Keratinocyte (primary cell): ENCODE results near the gene TRAM2.

Experiments
- CTCF ChIP-seq, 3 experiments: IDR thresholded peaks in 1 of 3; conservative IDR thresholded peaks in 1 of 3; optimal IDR thresholded peaks in 1 of 3; 2 replicates in 2 of 3; 3 replicates in 1 of 3; pipeline versions ENCODE3 to v1.5.1; 2011; ENCODE audit warnings: low read length in 3 of 3, mild to moderate bottlenecking in 3 of 3, moderate library complexity in 2 of 3, control low read depth in 1 of 3, inconsistent platforms in 1 of 3; ENCODE audit not compliant: insufficient read depth in 2 of 3; ENCODE audit errors: extremely low read depth in 1 of 3
- EZH2 ChIP-seq: IDR thresholded peaks from one replicate; pipeline ENCODE4 v1.6.1; 2012; ENCODE audit warnings: inconsistent platforms, mild to moderate bottlenecking, low read length, moderate library complexity

GRCh38 chr6:52582446-52582845 lies 5.6 kb upstream of the TRAM2 start:
- no peak for TF ChIP-seq CTCF (optimal IDR thresholded peaks at IDR 0.05 in 1 of 3, IDR thresholded peaks at IDR 0.05 in 1 of 3, conservative IDR thresholded peaks at IDR 0.05 in 1 of 3; ENCODE audit: extremely low read depth in 1 of 3, insufficient read depth in 2 of 3, low read length in 3 of 3)
- no peak for TF ChIP-seq EZH2
